ENCODE data around the gene TTC23. TPM values are rescaled to one million over a fixed set of nuclear protein-coding genes. Genes with fewer than 3 reads are reported as not detected.

TTC23 gene
- total RNA-seq, 1 experiment from 2014 or later: 13.4 TPM

GRCh38 chr15:99090938-99091337 lies 158.4 kb downstream of the TTC23 start:
- TF ChIP-seq CTCF (conservative IDR thresholded peaks at IDR 0.05; ENCODE audit: low read depth, low read length) (no peak), EZH2 (IDR thresholded peaks at IDR 0.05; ENCODE audit: borderline replicate concordance, low read depth, low read length, poor library complexity, severe bottlenecking) (no peak)
- CTCF ChIA-PET: no interaction called here
- POLR2A ChIA-PET (ENCODE audit: low non-redundant PET): no interaction called here
- H3K4me1 ChIP-seq (ENCODE audit: insufficient read depth, low read length, poor library complexity, severe bottlenecking): no peaks in the 10 kb centered on the region
- intact Hi-C loops (cut with micrococcal nuclease; ENCODE audit: unreplicated experiment): no loop called here
- no peaks in the 10 kb centered on the region for H3K27me3 ChIP-seq (replicated peaks; ENCODE audit: insufficient read depth, low read depth, low read length, poor library complexity)
- H3K9me3 ChIP-seq (ENCODE audit: low read depth, low read length, poor library complexity, severe bottlenecking): no peaks in the 10 kb centered on the region
- no peak for DNase-seq (ENCODE audit: low spot score)
- no peaks in the 10 kb centered on the region for H3K36me3 ChIP-seq (ENCODE audit: insufficient read depth, low read length, poor library complexity, severe bottlenecking)
- no peak overlapping the region for H3K4me3 ChIP-seq (ENCODE audit: low read depth, low read length, poor library complexity, severe bottlenecking)
- no TSS peak for BruUV-seq (replicated peaks)
- H3K27ac ChIP-seq (ENCODE audit: low read depth, low read length, poor library complexity, severe bottlenecking): no peak overlapping the region

- DNase-seq (ENCODE audit: low spot score): no peak
- intact Hi-C loops (cut with micrococcal nuclease; ENCODE audit: unreplicated experiment): no loop called here
- ChIA-PET CTCF (no interaction called here), POLR2A (ENCODE audit: low non-redundant PET) (no interaction called here)
- Histone ChIP-seq H3K4me3 (ENCODE audit: low read depth, low read length, poor library complexity, severe bottlenecking) (no peak overlapping the region), H3K27ac (ENCODE audit: low read depth, low read length, poor library complexity, severe bottlenecking) (no peak overlapping the region), H3K9me3 (ENCODE audit: low read depth, low read length, poor library complexity, severe bottlenecking) (no peaks in the 10 kb centered on the region), H3K36me3 (ENCODE audit: insufficient read depth, low read length, poor library complexity, severe bottlenecking) (no peaks in the 10 kb centered on the region), H3K27me3 (replicated peaks; ENCODE audit: insufficient read depth, low read depth, low read length, poor library complexity) (no peaks in the 10 kb centered on the region), H3K4me1 (ENCODE audit: insufficient read depth, low read length, poor library complexity, severe bottlenecking) (no peaks in the 10 kb centered on the region)
- no TSS peak for BruUV-seq (replicated peaks)
- TF ChIP-seq CTCF (conservative IDR thresholded peaks at IDR 0.05; ENCODE audit: low read depth, low read length) (no peak), EZH2 (IDR thresholded peaks at IDR 0.05; ENCODE audit: borderline replicate concordance, low read depth, low read length, poor library complexity, severe bottlenecking) (no peak)
Observed at GRCh38 chr15:99090011-99090699, 159.2 kb downstream of the TTC23 start.

GRCh38 chr15:99087405-99087943 lies 161.9 kb downstream of the TTC23 start:
- CTCF ChIA-PET: no interaction called here
- no peaks in the 10 kb centered on the region for H3K36me3 ChIP-seq (ENCODE audit: insufficient read depth, low read length, poor library complexity, severe bottlenecking)
- DNase-seq (ENCODE audit: low spot score): no peak
- H3K4me1 ChIP-seq (ENCODE audit: insufficient read depth, low read length, poor library complexity, severe bottlenecking): no peaks in the 10 kb centered on the region
- POLR2A ChIA-PET (ENCODE audit: low non-redundant PET): no interaction called here
- H3K9me3 ChIP-seq (ENCODE audit: low read depth, low read length, poor library complexity, severe bottlenecking): peaks cover 4% of the 10 kb centered on the region
- H3K4me3 ChIP-seq (ENCODE audit: low read depth, low read length, poor library complexity, severe bottlenecking): no peak overlapping the region
- H3K27me3 ChIP-seq (replicated peaks; ENCODE audit: insufficient read depth, low read depth, low read length, poor library complexity): no peaks in the 10 kb centered on the region
- H3K27ac ChIP-seq (ENCODE audit: low read depth, low read length, poor library complexity, severe bottlenecking): no peak overlapping the region
- intact Hi-C loops (cut with micrococcal nuclease; ENCODE audit: unreplicated experiment): no loop called here
- TF ChIP-seq EZH2 (IDR thresholded peaks at IDR 0.05; ENCODE audit: borderline replicate concordance, low read depth, low read length, poor library complexity, severe bottlenecking) (no peak), CTCF (conservative IDR thresholded peaks at IDR 0.05; ENCODE audit: low read depth, low read length) (no peak)
- no TSS peak for BruUV-seq (replicated peaks)
